K562 (cell line): ENCODE measurements around the gene GSTT2B. TPM values are rescaled to one million over a fixed set of nuclear protein-coding genes. Genes with fewer than 3 reads are reported as not detected.

Source experiments
- ATAC-seq: fragments of 200-7000 bp; cut with Tn5 transposase; 3 replicates; pipeline ENCODE4 v1.9.1; 2020; ENCODE audit warnings: moderate library complexity
- BruUV-seq: library from RNA; stranded (reverse); fragments of 400-500 nt; replicated peaks from 2 replicates; lab custom pipeline; 2021; lab: Mats Ljungman, UMichigan
- CTCF ChIA-PET: fragments of 300-600 bp; formaldehyde crosslinking; extraction: SDS; loops from one replicate; lab custom pipeline; 2021; ENCODE audit warnings: low intra/inter-chr PET ratio; lab: Yijun Ruan, JAX
- POLR2A ChIA-PET: fragments of 300-600, 350-650 bp; sonication (Branson Sonifier 250); formaldehyde crosslinking; extraction: SDS; loops from one replicate; lab custom pipeline; 2021; ENCODE audit warnings: antibody characterized with exemption, inconsistent platforms; lab: Yijun Ruan, JAX
- DNase-seq, 4 experiments: peaks; one replicate each; pipeline versions ENCODE4 v3.0.0 to v3.0.0-alpha.2; 2011 to 2018; ENCODE audit warnings: low spot score in 3 of 4, mixed read lengths in 3 of 4; ENCODE audit errors: extremely low read depth in 1 of 4
- FAIRE-seq: peaks from 2 replicates; lab custom pipeline; 2011; peaks lifted over from hg19 to GRCh38; lab: Jason Lieb, UNC
- H2AFZ ChIP-seq: 2 replicates; pipeline ENCODE4 v1.6.0; 2011; ENCODE audit warnings: low read depth, low read length, control low read depth, inconsistent platforms
- H3K27ac ChIP-seq: fragments of 200-600 bp; 3 replicates; pipeline ENCODE4 v1.8.0; 2011; ENCODE audit warnings: low read depth, mild to moderate bottlenecking, control low read depth, inconsistent platforms, low read length, moderate library complexity, mixed read lengths; ENCODE audit errors: extremely low read depth
- H3K27me3 ChIP-seq, 2 experiments: fragments of 300-600 bp in 1 of 2; 2 replicates in 1 of 2; 3 replicates in 1 of 2; pipeline versions ENCODE4 v1.6.0 to v1.8.0; 2011; ENCODE audit warnings: inconsistent platforms in 2 of 2, low read length in 2 of 2, mild to moderate bottlenecking in 1 of 2, mixed read lengths in 1 of 2, moderate library complexity in 1 of 2; ENCODE audit not compliant: control insufficient read depth in 2 of 2, insufficient read depth in 2 of 2
- H3K36me3 ChIP-seq: fragments of 300-600 bp; 3 replicates; pipeline ENCODE4 v1.8.0; 2011; ENCODE audit warnings: mild to moderate bottlenecking, low read length, inconsistent platforms; ENCODE audit not compliant: control insufficient read depth, insufficient read depth
- H3K4me1 ChIP-seq, 2 experiments: fragments of 200-600 bp in 1 of 2; replicated peaks in 1 of 2; 2 replicates in 1 of 2; 3 replicates in 1 of 2; pipeline versions ENCODE4 v1.5.1 to v1.8.0; 2011; ENCODE audit warnings: inconsistent platforms in 2 of 2, low read length in 2 of 2, mild to moderate bottlenecking in 1 of 2, mixed read lengths in 1 of 2, moderate library complexity in 1 of 2; ENCODE audit not compliant: control insufficient read depth in 2 of 2, insufficient read depth in 2 of 2
- H3K4me2 ChIP-seq: 2 replicates; pipeline ENCODE4 v1.6.1; 2011; ENCODE audit warnings: low read length, control low read depth, inconsistent platforms, mixed read lengths; ENCODE audit not compliant: insufficient read depth
- H3K4me3 ChIP-seq: fragments of 200-600 bp; sonication (generic), shearing (Covaris generic); 2 replicates; pipeline ENCODE4 v1.5.1; 2016; ENCODE audit warnings: control low read depth, inconsistent platforms
- H3K79me2 ChIP-seq: fragments of 200-600 bp; 3 replicates; pipeline ENCODE4 v1.8.0; 2011; ENCODE audit warnings: low read length, inconsistent platforms; ENCODE audit not compliant: control insufficient read depth, insufficient read depth
- H3K9ac ChIP-seq, 2 experiments: 2 replicates each; pipeline versions ENCODE4 v1.6.0 to v1.6.1; 2011; ENCODE audit warnings: low read depth in 2 of 2, low read length in 2 of 2, control low read depth in 1 of 2, inconsistent platforms in 1 of 2, mild to moderate bottlenecking in 1 of 2, mixed read lengths in 1 of 2; ENCODE audit not compliant: insufficient read depth in 1 of 2
- H3K9me1 ChIP-seq: one replicate; pipeline ENCODE4 v1.6.0; 2011; ENCODE audit warnings: inconsistent platforms, mild to moderate bottlenecking, low read length, moderate library complexity; ENCODE audit not compliant: control insufficient read depth, insufficient read depth
- H3K9me3 ChIP-seq: replicated peaks from 2 replicates; pipeline ENCODE4 v1.5.1; 2011; ENCODE audit warnings: low read depth, low read length, inconsistent platforms; ENCODE audit not compliant: control insufficient read depth, insufficient read depth
- H4K20me1 ChIP-seq: replicated peaks from 2 replicates; pipeline ENCODE4 v1.6.1; 2011; ENCODE audit warnings: low read length, inconsistent platforms, mixed read lengths; ENCODE audit not compliant: control insufficient read depth, insufficient read depth
- ETV6 ChIP-seq, 3 experiments: fragments of 150-350 bp in 1 of 3; sonication (generic) in 1 of 3; formaldehyde crosslinking in 1 of 3; IDR thresholded peaks; 2 replicates each; pipeline versions ENCODE4 v1.6.1 to v1.8.0; 2014 to 2022; ENCODE audit warnings: borderline replicate concordance in 2 of 3, low read depth in 2 of 3, antibody characterized with exemption in 1 of 3, low read length in 1 of 3, mild to moderate bottlenecking in 1 of 3, missing genetic modification reagents in 1 of 3
- ZNF121 ChIP-seq: sonication (generic); formaldehyde crosslinking; conservative IDR thresholded peaks from 2 replicates; pipeline ENCODE4 v1.8.0; 2022; ENCODE audit warnings: missing genetic modification reagents
- ZNF707 ChIP-seq: fragments of 250-450 bp; sonication (Bioruptor Pico); conservative IDR thresholded peaks from 2 replicates; pipeline ENCODE4 v1.8.0; 2022; ENCODE audit warnings: inconsistent platforms, mild to moderate bottlenecking, moderate library complexity
- WGBS: fragments of 100-300 bp; shearing (Covaris generic); methylation state at CpG from one replicate; pipeline ENCODE4 v1.1.6; 2016; ENCODE audit warnings: low coverage, mixed read lengths; ENCODE audit not compliant: insufficient coverage; ENCODE audit errors: missing lambda C conversion rate; 5-methylcytosine and 5-hydroxymethylcytosine counted together
- in situ Hi-C: fragments of 300-500 bp; cut with MboI; formaldehyde crosslinking; loops from 4 replicates; pipeline ENCODE4 v1.15.0; 2018; ENCODE audit warnings: inconsistent platforms, mixed read lengths
- intact Hi-C: fragments of 100-400 bp; cut with micrococcal nuclease; formaldehyde crosslinking; loops from 2 replicates; pipeline ENCODE4 v1.14.2; 2022
- polyA plus RNA-seq, 8 experiments: library from polyadenylated mRNA; depleted of rRNA in 4 of 8; stranded (reverse) in 5 of 8; unstranded in 3 of 8; fragments of >200 nt; fragmentation: Nextera tagmentation in 2 of 8; fragmentation: Illumina TruSeq in 1 of 8; extraction: Ambion mirVana in 2 of 8; extraction: Trizol in 1 of 8; gene quantifications; 2 replicates each; pipeline versions ENCODE4 v1.2.1 to v1.2.3, GENCODE V29; 2011 to 2014; ENCODE audit warnings: inconsistent platforms in 1 of 8, missing spikeins in 1 of 8
- total RNA-seq, 7 experiments: library from RNA; depleted of rRNA in 6 of 7; stranded (reverse); fragments of >200 nt in 6 of 7; fragmentation: Illumina TruSeq in 2 of 7; extraction: Trizol in 2 of 7; gene quantifications; 2 replicates each; pipeline versions ENCODE4 v1.2.1 to v1.2.3, GENCODE V29; 2011 to 2021; ENCODE audit warnings: low replicate concordance in 1 of 7
- TF ChIP-seq, protein P1 (sequence below): sonication (generic); formaldehyde crosslinking; IDR thresholded peaks from 2 replicates; pipeline ENCODE4 v1.8.1; 2023; ENCODE audit warnings: mild to moderate bottlenecking, missing genetic modification reagents

GSTT2B gene
- total and polyA plus RNA-seq, 9 of the 15 experiments (the other 6 are each of a cell fraction or from before 2014, with no cell fraction given) = not detected

DNA sequence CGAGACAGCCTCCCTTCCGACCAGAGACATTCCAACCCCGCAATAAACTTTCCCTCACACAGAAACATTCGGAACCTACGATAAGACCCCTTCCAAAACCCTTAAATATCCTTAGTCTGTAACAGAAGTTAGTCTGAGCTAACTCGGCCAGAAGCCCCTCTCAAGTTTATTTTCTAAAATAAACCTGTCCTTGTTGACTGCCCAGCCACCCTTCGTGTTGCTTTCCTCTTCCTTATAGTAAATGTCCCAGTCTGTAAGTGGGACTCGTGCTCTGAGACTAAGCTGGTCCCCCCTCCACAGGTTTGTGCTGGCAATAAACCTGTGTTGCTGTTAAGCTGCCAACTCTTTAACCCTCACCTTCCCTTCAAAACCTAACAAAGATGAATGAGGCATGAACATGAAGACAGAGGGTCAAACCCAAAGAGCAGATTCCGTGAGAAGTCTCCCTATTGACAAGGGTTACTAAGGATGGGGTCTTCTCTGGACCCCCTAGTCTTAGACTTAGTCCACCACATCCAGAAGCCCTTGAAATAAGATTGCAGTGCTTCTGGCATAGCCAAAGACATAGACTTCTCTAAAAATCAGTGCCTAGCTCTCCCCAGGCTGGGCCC, 48.6 kb downstream of the GSTT2B start:
- TF ChIP-seq ZNF707 (CRISPR knock-in tag) = 0 out of 2 replicates have a peak, but pooled peaks have one; percentile 40
- TF ChIP-seq ETV6 (IDR thresholded peaks at IDR 0.05; ENCODE audit: borderline replicate concordance in 1 of 2, low read depth in 2 of 2, low read length in 1 of 2) = no peak
- TF ChIP-seq ETV6 (CRISPR knock-in tag; IDR thresholded peaks at IDR 0.05; ENCODE audit: borderline replicate concordance) = no peak
- TF ChIP-seq ZNF121 (CRISPR knock-in tag) = no peak
- TF ChIP-seq, protein P1, sequence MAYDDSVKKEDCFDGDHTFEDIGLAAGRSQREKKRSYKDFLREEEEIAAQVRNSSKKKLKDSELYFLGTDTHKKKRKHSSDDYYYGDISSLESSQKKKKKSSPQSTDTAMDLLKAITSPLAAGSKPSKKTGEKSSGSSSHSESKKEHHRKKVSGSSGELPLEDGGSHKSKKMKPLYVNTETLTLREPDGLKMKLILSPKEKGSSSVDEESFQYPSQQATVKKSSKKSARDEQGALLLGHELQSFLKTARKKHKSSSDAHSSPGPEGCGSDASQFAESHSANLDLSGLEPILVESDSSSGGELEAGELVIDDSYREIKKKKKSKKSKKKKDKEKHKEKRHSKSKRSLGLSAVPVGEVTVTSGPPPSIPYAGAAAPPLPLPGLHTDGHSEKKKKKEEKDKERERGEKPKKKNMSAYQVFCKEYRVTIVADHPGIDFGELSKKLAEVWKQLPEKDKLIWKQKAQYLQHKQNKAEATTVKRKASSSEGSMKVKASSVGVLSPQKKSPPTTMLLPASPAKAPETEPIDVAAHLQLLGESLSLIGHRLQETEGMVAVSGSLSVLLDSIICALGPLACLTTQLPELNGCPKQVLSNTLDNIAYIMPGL (CRISPR knock-in tag) = no peak
- intact Hi-C loops = no loop called here
- Histone ChIP-seq H3K4me1 (no peaks in the 10 kb centered on the region; a peak in 1 of 5 replicates), H3K4me3 (no peak overlapping the region), H3K27me3 (no peaks in the 10 kb centered on the region), H3K9me1 (no peaks in the 10 kb centered on the region), H3K36me3 (peaks cover 18% of the 10 kb centered on the region; the same call in 2 of the 3 replicates), H3K9me3 (no peaks in the 10 kb centered on the region), H2AFZ (no peak overlapping the region), H3K79me2 (no peaks in the 10 kb centered on the region; the same call in 2 of the 3 replicates), H3K9ac (no peak overlapping the region), H3K4me2 (no peak overlapping the region), H4K20me1 (no peaks in the 10 kb centered on the region), H3K27ac (no peak overlapping the region)
- WGBS = 92% methylated on average over 9 of the region's 9 CpGs
- FAIRE-seq = no peak
- DNase-seq = no peak
- ATAC-seq = no peak
- ChIA-PET POLR2A (interaction anchor here (2.9 kb wide), 1 partner anchor 10 kb away, joined by 13 read pairs; no protein-coding TSS in a partner anchor), CTCF (no interaction called here)
- BruUV-seq = no TSS peak
- in situ Hi-C loops = no loop called here
